Naive thymus-derived CD4-positive, alpha-beta T cell (primary cell): ENCODE measurements around the gene LGALS4. TPM values are rescaled to one million over a fixed set of nuclear protein-coding genes. Genes with fewer than 3 reads are reported as not detected.

Experiments
- ATAC-seq: fragments of 150-1000 bp; cut with Tn5 transposase; 2 replicates; pipeline ENCODE4 v1.10.0; 2021; ENCODE audit warnings: mild to moderate bottlenecking, moderate library complexity
- CTCF ChIA-PET: fragments of 350-600 bp; sonication (Branson Sonifier 250); formaldehyde crosslinking; loops from one replicate; lab custom pipeline; 2021; ENCODE audit warnings: antibody characterized with exemption; lab: Charles Lee
- POLR2A ChIA-PET: fragments of 350-600 bp; sonication (Branson Sonifier 250); formaldehyde crosslinking; loops from one replicate; lab custom pipeline; 2021; ENCODE audit warnings: antibody characterized with exemption, inconsistent platforms; lab: Charles Lee
- DNase-seq, 9 donors: peaks; one replicate each; pipeline versions ENCODE4 v3.0.0 to v3.0.0-alpha.2; 2020 to 2022; ENCODE audit warnings: mixed read lengths in 1 of 9
- H3K27ac ChIP-seq: one replicate; pipeline ENCODE4 v1.7.0; 2013; ENCODE audit warnings: mild to moderate bottlenecking, low read depth, low read length, moderate library complexity
- H3K27me3 ChIP-seq, 2 donors: one replicate each; pipeline ENCODE4 v1.7.0; 2013; ENCODE audit warnings: low read length in 2 of 2, mild to moderate bottlenecking in 2 of 2, moderate library complexity in 2 of 2; ENCODE audit not compliant: control insufficient read depth in 2 of 2, insufficient read depth in 2 of 2
- H3K36me3 ChIP-seq, 3 experiments: 1 replicate in 2 of 3; 2 replicates in 1 of 3; pipeline ENCODE4 v1.7.0; 2013; ENCODE audit warnings: low read length in 3 of 3, mild to moderate bottlenecking in 3 of 3, moderate library complexity in 1 of 3; ENCODE audit not compliant: insufficient read depth in 3 of 3, control insufficient read depth in 2 of 3
- H3K4me1 ChIP-seq, 2 donors: one replicate each; pipeline ENCODE4 v1.7.0; 2013; ENCODE audit warnings: low read length in 2 of 2, mild to moderate bottlenecking in 2 of 2, moderate library complexity in 1 of 2; ENCODE audit not compliant: control insufficient read depth in 2 of 2, insufficient read depth in 2 of 2
- H3K4me3 ChIP-seq: 2 replicates; pipeline ENCODE4 v1.7.0; 2013; ENCODE audit warnings: mild to moderate bottlenecking, low read length
- H3K9me3 ChIP-seq, 3 experiments: 1 replicate in 2 of 3; 2 replicates in 1 of 3; pipeline ENCODE4 v1.7.0; 2013; ENCODE audit warnings: low read length in 3 of 3; ENCODE audit not compliant: control insufficient read depth in 2 of 3
- H3K27ac Mint-ChIP-seq, 9 donors: one replicate each; pipeline ENCODE4 v1.8.0; 2020 to 2022; ENCODE audit warnings: mixed read lengths in 9 of 9, mild to moderate bottlenecking in 8 of 9, moderate library complexity in 5 of 9, inconsistent platforms in 2 of 9
- H3K27me3 Mint-ChIP-seq, 5 donors: one replicate each; pipeline ENCODE4 v1.8.0; 2021 to 2022; ENCODE audit warnings: mixed read lengths in 5 of 5, mild to moderate bottlenecking in 1 of 5
- H3K36me3 Mint-ChIP-seq, 5 donors: one replicate each; pipeline ENCODE4 v1.8.0; 2020 to 2022; ENCODE audit warnings: mixed read lengths in 5 of 5, mild to moderate bottlenecking in 3 of 5, inconsistent platforms in 1 of 5
- H3K4me1 Mint-ChIP-seq, 7 donors: one replicate each; pipeline ENCODE4 v1.8.0; 2020 to 2022; ENCODE audit warnings: mixed read lengths in 7 of 7, mild to moderate bottlenecking in 3 of 7, inconsistent platforms in 1 of 7
- H3K4me3 Mint-ChIP-seq, 10 donors: one replicate each; pipeline ENCODE4 v1.8.0; 2020 to 2022; ENCODE audit warnings: mild to moderate bottlenecking in 10 of 10, mixed read lengths in 10 of 10, moderate library complexity in 6 of 10, inconsistent platforms in 2 of 10
- H3K9me3 Mint-ChIP-seq, 11 donors: one replicate each; pipeline ENCODE4 v1.8.0; 2020 to 2022; ENCODE audit warnings: mixed read lengths in 11 of 11, mild to moderate bottlenecking in 4 of 11, inconsistent platforms in 1 of 11, moderate library complexity in 1 of 11
- intact Hi-C, 2 donors: fragments of 100-400 bp; cut with micrococcal nuclease; formaldehyde crosslinking; loops; one replicate each; pipeline ENCODE4 v1.15.1; 2023
- polyA plus RNA-seq, 2 donors: library from polyadenylated mRNA; unstranded; fragments of 300-500 nt; fragmentation: Illumina TruSeq; gene quantifications; one replicate each; pipeline ENCODE4 v1.2.3, GENCODE V29; 2021
- total RNA-seq, 6 experiments: library from RNA in 5 of 6; stranded (reverse) in 5 of 6; gene quantifications; 1 replicate in 5 of 6; 2 replicates in 1 of 6; pipeline ENCODE4 v1.2.3 and lab custom pipeline; 2021 to 2026

LGALS4 gene
- total and polyA plus RNA-seq, 7 experiments from 2014 or later = 0.13 to 9.8 (median 5.0) TPM

- ChIA-PET POLR2A (interaction anchor here (0.8 to 11.2 kb wide), 16 partner anchors 8 to 231 kb away, joined by 3 to 317 read pairs (median 6); partner anchors contain the start of genes ACTN4, ECH1, EIF3K and LGALS4), CTCF (interaction anchor here (0.9 to 1.5 kb wide), 3 partner anchors 13 to 19 kb away, joined by 3 to 4 read pairs (median 3); no protein-coding TSS in a partner anchor)
- peaks cover 18 to 36% (median 23%) of the 10 kb centered on the region in 3 experiments for H3K36me3 ChIP-seq
- H3K4me3 ChIP-seq = peak within 1 kb of the TSS; percentile 81
- peaks cover 24 to 41% of the 10 kb centered on the region in 2 donors for H3K4me1 ChIP-seq
- peak within 1 kb of the TSS; percentile 96 for H3K27ac ChIP-seq
- DNase-seq = peak; percentile 99 to 100 (median 100)
- peaks cover 8 to 28% (median 27%) of the 10 kb centered on the region in 5 donors for H3K36me3 Mint-ChIP-seq
- peaks cover 0 to 9% (median 0%) of the 10 kb centered on the region in 11 donors for H3K9me3 Mint-ChIP-seq
- intact Hi-C loops = loop anchor here (1.0 to 5.0 kb wide), 19 partner anchors 8 to 1437 kb away; partner anchors contain the start of genes ACTN4 (in 2 of the 2), ECH1 (in 2 of the 2), EIF3K (in 2 of the 2) and MRPS12 (in 2 of the 2)
- no peaks in the 10 kb centered on the region for H3K27me3 ChIP-seq
- peaks cover 30 to 67% (median 50%) of the 10 kb centered on the region in 7 donors for H3K4me1 Mint-ChIP-seq
- H3K27ac Mint-ChIP-seq = peak within 1 kb of the TSS; percentile 94 to 100 (median 99)
- peak within 1 kb of the TSS; percentile 88 to 99 (median 96) for H3K4me3 Mint-ChIP-seq
- peak; percentile 78 for ATAC-seq
- peaks cover 0 to 5% (median 0%) of the 10 kb centered on the region in 5 donors for H3K27me3 Mint-ChIP-seq
- H3K9me3 ChIP-seq = no peaks in the 10 kb centered on the region
Observed at GRCh38 chr19:38849860-38850435, 37.2 kb upstream of the LGALS4 start, which contains the start of gene HNRNPL. TSS of gene HNRNPL (minus strand) at chr19:38849986. CDS start at chr19:38849966, 20 bp downstream.

- Mint-ChIP-seq H3K4me3 (peak overlapping the region; percentile 88 to 99 (median 96)), H3K27ac (peak overlapping the region; percentile 94 to 100 (median 99)), H3K4me1 (peaks cover 36 to 72% (median 52%) of the 10 kb centered on the region in 7 donors), H3K27me3 (peaks cover 0 to 5% (median 0%) of the 10 kb centered on the region in 5 donors), H3K9me3 (peaks cover 0 to 12% (median 0%) of the 10 kb centered on the region in 11 donors), H3K36me3 (peaks cover 11 to 32% (median 30%) of the 10 kb centered on the region in 5 donors)
- ATAC-seq = peak; percentile 36
- Histone ChIP-seq H3K27me3 (no peaks in the 10 kb centered on the region), H3K9me3 (no peaks in the 10 kb centered on the region), H3K36me3 (peaks cover 23 to 43% (median 30%) of the 10 kb centered on the region in 3 experiments), H3K4me3 (peak overlapping the region; percentile 57), H3K27ac (peak overlapping the region; percentile 96), H3K4me1 (peaks cover 28 to 45% of the 10 kb centered on the region in 2 donors)
- DNase-seq = peak; percentile 90 to 100 (median 95)
- intact Hi-C loops = no loop called here
- CTCF ChIA-PET = interaction anchor here (0.9 to 1.5 kb wide), 3 partner anchors 12 to 20 kb away, joined by 3 to 4 read pairs (median 3); no protein-coding TSS in a partner anchor
- POLR2A ChIA-PET = interaction anchor here (0.5 to 11.2 kb wide), 19 partner anchors 8 to 308 kb away, joined by 3 to 317 read pairs (median 5); partner anchors contain the start of genes ACTN4, ECH1, EIF3K and LGALS4
Observed at GRCh38 chr19:38849147-38849859, 36.6 kb upstream of the LGALS4 start.

- ChIA-PET POLR2A (interaction anchor here (0.5 to 11.2 kb wide), 20 partner anchors 8 to 308 kb away, joined by 3 to 317 read pairs (median 5); partner anchors contain the start of genes ACTN4, ECH1, EIF3K and LGALS4), CTCF (interaction anchor here (0.9 to 1.5 kb wide), 3 partner anchors 11 to 21 kb away, joined by 3 to 4 read pairs (median 3); no protein-coding TSS in a partner anchor)
- H3K27ac Mint-ChIP-seq = peak overlapping the region; percentile 92 to 100 (median 97)
- peak overlapping the region; percentile 96 for H3K27ac ChIP-seq
- peaks cover 12 to 40% (median 38%) of the 10 kb centered on the region in 5 donors for H3K36me3 Mint-ChIP-seq
- H3K4me3 ChIP-seq = peak overlapping the region; percentile 57
- peaks cover 30 to 50% (median 38%) of the 10 kb centered on the region in 3 experiments for H3K36me3 ChIP-seq
- no peak for DNase-seq
- H3K9me3 ChIP-seq = no peaks in the 10 kb centered on the region
- H3K27me3 Mint-ChIP-seq = peaks cover 0 to 5% (median 0%) of the 10 kb centered on the region in 5 donors
- H3K4me3 Mint-ChIP-seq = peak overlapping the region; percentile 88 to 99 (median 94)
- H3K4me1 ChIP-seq = peaks cover 36 to 52% of the 10 kb centered on the region in 2 donors
- no peaks in the 10 kb centered on the region for H3K27me3 ChIP-seq
- intact Hi-C loops = no loop called here
- H3K9me3 Mint-ChIP-seq = peaks cover 0 to 14% (median 0%) of the 10 kb centered on the region in 11 donors
- ATAC-seq = no peak
- H3K4me1 Mint-ChIP-seq = peaks cover 44 to 77% (median 60%) of the 10 kb centered on the region in 7 donors
Observed at GRCh38 chr19:38848299-38849146, 35.8 kb upstream of the LGALS4 start.

- peaks cover 43 to 69% (median 54%) of the 10 kb centered on the region in 3 experiments for H3K36me3 ChIP-seq
- intact Hi-C loops = no loop called here
- ChIA-PET POLR2A (interaction anchor here (0.6 to 11.2 kb wide), 5 partner anchors 8 to 106 kb away, joined by 3 to 317 read pairs (median 4); partner anchors contain the start of gene RINL), CTCF (interaction anchor here (1.3 to 1.5 kb wide), 2 partner anchors 8 to 31 kb away, joined by 3 read pairs; no protein-coding TSS in a partner anchor)
- peak overlapping the region; percentile 24 to 99 (median 42) for H3K4me3 Mint-ChIP-seq
- DNase-seq (no peak), ATAC-seq (no peak)
- no peaks in the 10 kb centered on the region for H3K27me3 ChIP-seq
- peaks cover 0 to 20% (median 0%) of the 10 kb centered on the region in 11 donors for H3K9me3 Mint-ChIP-seq
- no peaks in the 10 kb centered on the region for H3K9me3 ChIP-seq
- peaks cover 12 to 59% (median 52%) of the 10 kb centered on the region in 5 donors for H3K36me3 Mint-ChIP-seq
- peaks cover 0 to 5% (median 0%) of the 10 kb centered on the region in 5 donors for H3K27me3 Mint-ChIP-seq
- peak overlapping the region in 7 of 9 donors; percentile 34 to 87 (median 73) for H3K27ac Mint-ChIP-seq
- H3K4me1 ChIP-seq = peaks cover 56 to 71% of the 10 kb centered on the region in 2 donors
- H3K27ac ChIP-seq = peak overlapping the region; percentile 3
- no peak overlapping the region for H3K4me3 ChIP-seq
- H3K4me1 Mint-ChIP-seq = peaks cover 59 to 82% (median 76%) of the 10 kb centered on the region in 7 donors
Observed at GRCh38 chr19:38846097-38846496, 33.4 kb upstream of the LGALS4 start.

- CTCF ChIA-PET = interaction anchor here (1.3 to 1.5 kb wide), 2 partner anchors 8 to 32 kb away, joined by 3 read pairs; no protein-coding TSS in a partner anchor
- Mint-ChIP-seq H3K27me3 (peaks cover 0 to 5% (median 0%) of the 10 kb centered on the region in 5 donors), H3K4me3 (peak overlapping the region in 9 of 10 donors; percentile 24 to 79 (median 57)), H3K9me3 (peaks cover 0 to 20% (median 0%) of the 10 kb centered on the region in 11 donors), H3K27ac (peak overlapping the region in 8 of 9 donors; percentile 28 to 87 (median 76)), H3K4me1 (peaks cover 57 to 85% (median 82%) of the 10 kb centered on the region in 7 donors), H3K36me3 (peaks cover 12 to 63% (median 56%) of the 10 kb centered on the region in 5 donors)
- DNase-seq (no peak), ATAC-seq (no peak)
- Histone ChIP-seq H3K4me1 (peaks cover 58 to 77% of the 10 kb centered on the region in 2 donors), H3K9me3 (no peaks in the 10 kb centered on the region), H3K4me3 (no peak overlapping the region), H3K36me3 (peaks cover 48 to 75% (median 60%) of the 10 kb centered on the region in 3 experiments), H3K27me3 (no peaks in the 10 kb centered on the region), H3K27ac (peak overlapping the region; percentile 3)
- intact Hi-C loops = no loop called here
- POLR2A ChIA-PET = interaction anchor here (0.6 to 11.2 kb wide), 6 partner anchors 8 to 105 kb away, joined by 3 to 317 read pairs (median 5); partner anchors contain the start of genes ECH1 and RINL
Observed at GRCh38 chr19:38845374-38846024, 32.8 kb upstream of the LGALS4 start.
